Measurements from ENCODE around the gene TSHR. TPM values are rescaled to one million over a fixed set of nuclear protein-coding genes. Genes with fewer than 3 reads are reported as not detected.

TSHR gene
- total RNA-seq, 1 donor = not detected

DNA sequence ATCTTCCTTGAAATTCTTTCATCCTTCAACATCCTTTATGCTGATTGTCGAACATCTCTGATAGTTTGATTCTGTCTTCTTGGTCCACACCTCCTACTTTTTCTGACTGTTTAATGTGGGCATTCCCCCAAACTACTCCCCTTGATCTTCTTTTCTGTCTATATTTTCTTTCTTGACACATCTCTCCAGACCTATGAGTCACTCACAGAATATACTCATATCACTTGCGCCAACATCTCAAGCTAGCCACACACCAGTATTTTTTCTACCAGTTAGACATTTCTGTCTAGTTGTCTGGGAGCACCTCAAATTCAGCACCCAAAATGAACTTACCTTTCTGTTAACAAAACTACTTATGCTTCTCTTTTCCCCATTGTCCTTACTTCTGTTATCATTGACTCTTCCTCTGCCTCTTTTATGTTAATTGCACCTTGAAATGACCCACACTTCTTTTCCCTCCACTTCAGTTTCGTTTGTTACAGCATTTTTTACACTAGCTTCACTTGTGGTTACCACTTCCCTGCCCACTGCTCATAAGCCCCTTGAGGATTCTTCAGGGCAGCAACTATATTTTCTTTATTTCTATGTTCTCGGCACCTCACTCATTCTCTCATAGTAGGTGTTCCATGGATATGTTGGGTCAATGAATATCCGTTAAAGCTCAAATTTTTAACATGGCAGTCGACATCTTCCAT, 33.5 kb downstream of the TSHR start:
- peaks cover 4% of the 10 kb centered on the region for H3K4me1 ChIP-seq (ENCODE audit: insufficient read depth, low read length)
- DNase-seq (ENCODE audit: insufficient read length, low spot score, missing footprints) = no peak
- H3K9me3 ChIP-seq (ENCODE audit: low read depth, low read length) = no peaks in the 10 kb centered on the region
- no peak overlapping the region for H3K27ac ChIP-seq (ENCODE audit: low read depth, low read length)
- no peak overlapping the region for H2AFZ ChIP-seq (ENCODE audit: low read length)
- H3K79me2 ChIP-seq (ENCODE audit: insufficient read depth, low read length) = no peaks in the 10 kb centered on the region
- H3K4me3 ChIP-seq (ENCODE audit: insufficient read depth, low read length) = no peak overlapping the region
- peak overlapping the region; percentile 1 for H3K4me2 ChIP-seq (ENCODE audit: insufficient read depth, low read length)
- no peaks in the 10 kb centered on the region for H4K20me1 ChIP-seq (ENCODE audit: insufficient read depth, low read length)
- no peaks in the 10 kb centered on the region for H3K36me3 ChIP-seq (ENCODE audit: insufficient read depth, low read length)
- H3K27me3 ChIP-seq (ENCODE audit: insufficient read depth, low read length) = peaks cover 13% of the 10 kb centered on the region
- TF ChIP-seq, protein P1, sequence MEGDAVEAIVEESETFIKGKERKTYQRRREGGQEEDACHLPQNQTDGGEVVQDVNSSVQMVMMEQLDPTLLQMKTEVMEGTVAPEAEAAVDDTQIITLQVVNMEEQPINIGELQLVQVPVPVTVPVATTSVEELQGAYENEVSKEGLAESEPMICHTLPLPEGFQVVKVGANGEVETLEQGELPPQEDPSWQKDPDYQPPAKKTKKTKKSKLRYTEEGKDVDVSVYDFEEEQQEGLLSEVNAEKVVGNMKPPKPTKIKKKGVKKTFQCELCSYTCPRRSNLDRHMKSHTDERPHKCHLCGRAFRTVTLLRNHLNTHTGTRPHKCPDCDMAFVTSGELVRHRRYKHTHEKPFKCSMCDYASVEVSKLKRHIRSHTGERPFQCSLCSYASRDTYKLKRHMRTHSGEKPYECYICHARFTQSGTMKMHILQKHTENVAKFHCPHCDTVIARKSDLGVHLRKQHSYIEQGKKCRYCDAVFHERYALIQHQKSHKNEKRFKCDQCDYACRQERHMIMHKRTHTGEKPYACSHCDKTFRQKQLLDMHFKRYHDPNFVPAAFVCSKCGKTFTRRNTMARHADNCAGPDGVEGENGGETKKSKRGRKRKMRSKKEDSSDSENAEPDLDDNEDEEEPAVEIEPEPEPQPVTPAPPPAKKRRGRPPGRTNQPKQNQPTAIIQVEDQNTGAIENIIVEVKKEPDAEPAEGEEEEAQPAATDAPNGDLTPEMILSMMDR (IDR thresholded peaks at IDR 0.05; ENCODE audit: extremely low read depth, low read depth, low read length) = no peak

DNA sequence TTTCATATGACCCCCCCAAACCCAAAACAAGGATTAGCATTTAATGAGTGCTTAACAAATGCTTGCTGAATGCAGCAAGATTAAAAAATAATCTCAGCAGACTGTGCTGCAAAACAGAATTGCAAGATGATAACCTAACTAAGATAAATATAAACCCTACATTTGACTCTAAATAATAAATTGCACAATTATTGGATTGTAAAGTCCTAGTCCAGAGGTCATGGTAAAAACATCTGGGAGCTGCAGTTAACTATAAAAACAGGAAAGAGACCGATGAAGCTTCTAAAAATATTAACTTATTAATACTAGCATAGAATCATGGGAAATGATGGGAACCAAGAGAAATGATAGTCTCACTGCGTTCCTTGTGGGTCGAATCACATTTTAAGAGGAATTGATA, 37.2 kb downstream of the TSHR start:
- TF ChIP-seq, protein P1 (IDR thresholded peaks at IDR 0.05; ENCODE audit: extremely low read depth, low read depth, low read length) = no peak
- H3K9me3 ChIP-seq (ENCODE audit: low read depth, low read length) = no peaks in the 10 kb centered on the region
- no peaks in the 10 kb centered on the region for H4K20me1 ChIP-seq (ENCODE audit: insufficient read depth, low read length)
- no peaks in the 10 kb centered on the region for H3K79me2 ChIP-seq (ENCODE audit: insufficient read depth, low read length)
- H3K27me3 ChIP-seq (ENCODE audit: insufficient read depth, low read length) = peaks cover 22% of the 10 kb centered on the region
- peaks cover 8% of the 10 kb centered on the region for H3K4me1 ChIP-seq (ENCODE audit: insufficient read depth, low read length)
- H3K4me2 ChIP-seq (ENCODE audit: insufficient read depth, low read length) = no peak overlapping the region
- H3K27ac ChIP-seq (ENCODE audit: low read depth, low read length) = no peak overlapping the region
- H3K36me3 ChIP-seq (ENCODE audit: insufficient read depth, low read length) = no peaks in the 10 kb centered on the region
- no peak overlapping the region for H3K4me3 ChIP-seq (ENCODE audit: insufficient read depth, low read length)
- H2AFZ ChIP-seq (ENCODE audit: low read length) = no peak overlapping the region
- no peak for DNase-seq (ENCODE audit: insufficient read length, low spot score, missing footprints)

DNA sequence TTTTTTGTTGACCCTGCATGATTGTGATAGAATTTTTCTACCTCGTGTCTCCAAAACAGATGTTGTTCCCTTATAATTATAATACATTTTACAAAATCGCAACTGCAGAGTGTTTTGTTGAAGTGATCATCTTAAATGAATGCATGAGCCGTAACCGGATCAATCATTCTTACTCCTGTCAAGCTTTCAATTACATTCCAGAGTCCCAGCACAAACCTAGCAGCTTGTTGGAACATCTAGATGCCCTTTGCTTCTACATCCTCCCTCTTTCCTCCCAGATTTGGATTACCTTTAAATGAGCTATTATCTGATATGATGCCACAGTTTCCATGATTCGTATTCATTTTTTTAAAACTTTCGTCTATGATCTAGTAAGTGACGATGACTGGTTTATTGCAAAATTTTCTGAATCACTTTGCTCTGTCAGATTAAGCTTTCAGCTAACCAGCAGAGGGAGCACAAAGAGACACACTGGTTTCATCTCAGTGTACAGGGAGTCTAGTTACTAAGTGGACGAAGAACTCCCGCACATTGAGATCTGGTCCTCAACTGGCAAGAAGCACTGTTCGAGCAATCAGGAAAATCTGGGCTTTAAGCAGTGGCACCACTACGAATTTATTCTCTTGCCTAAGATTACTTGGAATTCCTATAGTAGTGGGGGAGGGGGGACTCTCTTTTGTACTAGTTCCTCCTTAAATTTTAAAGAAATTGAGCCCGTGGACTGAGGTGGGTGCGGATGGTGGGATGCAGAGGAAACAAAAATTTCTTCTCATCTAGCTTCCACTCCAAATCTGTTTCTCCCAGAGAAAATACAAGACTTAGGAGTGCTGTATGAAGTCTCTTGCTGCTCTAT, 40.9 kb downstream of the TSHR start:
- Histone ChIP-seq H3K36me3 (ENCODE audit: insufficient read depth, low read length) (no peaks in the 10 kb centered on the region), H2AFZ (ENCODE audit: low read length) (peak overlapping the region; percentile 66), H3K4me1 (ENCODE audit: insufficient read depth, low read length) (peaks cover 3% of the 10 kb centered on the region), H3K79me2 (ENCODE audit: insufficient read depth, low read length) (no peaks in the 10 kb centered on the region), H3K27me3 (ENCODE audit: insufficient read depth, low read length) (peaks cover 11% of the 10 kb centered on the region), H3K4me3 (ENCODE audit: insufficient read depth, low read length) (peak overlapping the region; percentile 17), H3K4me2 (ENCODE audit: insufficient read depth, low read length) (peak overlapping the region; percentile 73), H4K20me1 (ENCODE audit: insufficient read depth, low read length) (no peaks in the 10 kb centered on the region), H3K27ac (ENCODE audit: low read depth, low read length) (no peak overlapping the region), H3K9me3 (ENCODE audit: low read depth, low read length) (no peaks in the 10 kb centered on the region)
- peak; percentile 62 for DNase-seq (ENCODE audit: insufficient read length, low spot score, missing footprints)
- TF ChIP-seq, protein P1 (IDR thresholded peaks at IDR 0.05; ENCODE audit: extremely low read depth, low read depth, low read length) = peak; percentile 85

DNA sequence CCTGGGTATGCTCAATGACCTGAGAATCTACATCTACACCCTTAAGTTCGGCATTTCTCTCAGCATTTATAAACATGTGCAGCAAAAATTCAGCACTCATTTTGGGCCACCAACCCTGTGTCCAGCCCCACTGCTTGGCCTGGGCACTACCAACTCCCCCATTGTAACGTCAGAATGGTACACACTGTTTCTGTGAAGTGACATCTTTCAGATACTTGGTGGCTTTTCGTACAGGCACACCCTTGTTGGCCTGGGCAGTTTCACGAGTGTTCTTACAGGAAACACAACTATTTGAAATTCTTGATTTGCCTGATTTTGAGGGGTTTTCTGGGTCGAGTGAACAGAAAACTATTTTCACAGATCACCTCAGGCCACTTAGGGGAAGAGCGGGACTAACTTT, 46.0 kb downstream of the TSHR start:
- no peaks in the 10 kb centered on the region for H3K79me2 ChIP-seq (ENCODE audit: insufficient read depth, low read length)
- H3K4me1 ChIP-seq (ENCODE audit: insufficient read depth, low read length) = peaks cover 2% of the 10 kb centered on the region
- TF ChIP-seq, protein P1 (IDR thresholded peaks at IDR 0.05; ENCODE audit: extremely low read depth, low read depth, low read length) = no peak
- no peaks in the 10 kb centered on the region for H3K9me3 ChIP-seq (ENCODE audit: low read depth, low read length)
- no peaks in the 10 kb centered on the region for H4K20me1 ChIP-seq (ENCODE audit: insufficient read depth, low read length)
- no peak overlapping the region for H2AFZ ChIP-seq (ENCODE audit: low read length)
- no peak overlapping the region for H3K27ac ChIP-seq (ENCODE audit: low read depth, low read length)
- H3K4me3 ChIP-seq (ENCODE audit: insufficient read depth, low read length) = no peak overlapping the region
- H3K4me2 ChIP-seq (ENCODE audit: insufficient read depth, low read length) = no peak overlapping the region
- no peak for DNase-seq (ENCODE audit: insufficient read length, low spot score, missing footprints)
- H3K36me3 ChIP-seq (ENCODE audit: insufficient read depth, low read length) = no peaks in the 10 kb centered on the region
- peaks cover 11% of the 10 kb centered on the region for H3K27me3 ChIP-seq (ENCODE audit: insufficient read depth, low read length)
